HG03159 (cell line): Measurements from ENCODE around the gene RABL3.
A peak's percentile ranks its signal among the peaks of the same experiment; 100 is the strongest.
"Not testable (repeated sequence)": the region's sequence is repeated elsewhere in the genome, so short reads cannot be mapped to it uniquely, and the experiment has no call there.

Source experiments
- ATAC-seq: cut with Tn5 transposase; IDR thresholded peaks from one replicate; pipeline ENCODE4 v1.9.1; 2021; ENCODE audit warnings: mild to moderate bottlenecking, moderate library complexity; ENCODE audit not compliant: unreplicated experiment

Gene RABL3, protein sequence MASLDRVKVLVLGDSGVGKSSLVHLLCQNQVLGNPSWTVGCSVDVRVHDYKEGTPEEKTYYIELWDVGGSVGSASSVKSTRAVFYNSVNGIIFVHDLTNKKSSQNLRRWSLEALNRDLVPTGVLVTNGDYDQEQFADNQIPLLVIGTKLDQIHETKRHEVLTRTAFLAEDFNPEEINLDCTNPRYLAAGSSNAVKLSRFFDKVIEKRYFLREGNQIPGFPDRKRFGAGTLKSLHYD

DNA sequence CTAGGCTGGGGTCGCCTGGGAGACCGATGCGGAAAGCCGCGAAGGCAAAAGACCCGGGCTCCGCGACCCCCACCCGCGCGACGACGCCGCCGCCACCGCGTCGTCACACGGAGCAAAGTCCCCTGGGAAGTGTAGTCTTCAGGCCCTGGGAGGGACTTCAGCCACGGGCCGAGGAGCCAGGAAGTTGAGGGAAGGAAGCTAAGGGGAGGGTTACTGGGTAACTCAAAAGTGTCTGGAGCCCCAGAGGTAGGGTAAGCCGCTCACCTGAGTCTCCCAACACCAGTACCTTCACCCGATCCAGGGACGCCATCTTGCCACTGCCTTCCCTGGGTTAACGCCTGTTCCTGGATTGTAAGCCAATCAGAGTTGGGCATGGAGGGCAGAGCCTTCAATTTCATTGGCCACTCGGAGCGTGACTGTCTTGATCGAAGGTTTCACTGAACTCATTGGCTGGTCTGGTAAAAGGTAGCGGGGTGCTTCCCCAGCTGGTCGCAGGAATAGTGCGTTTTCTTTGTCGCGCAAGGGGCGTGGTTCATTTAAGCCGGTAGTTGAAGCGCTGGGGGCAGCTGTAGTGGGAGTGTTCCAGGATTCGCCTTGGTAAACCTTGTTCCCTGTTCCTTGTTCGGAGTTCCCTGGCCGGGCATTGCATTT lies at the start of gene RABL3, which contains the start of gene GTF2E1:
TSS of gene RABL3 (minus strand) at position 319 of the 651 bp plus-strand sequence. CDS start at position 310, 9 bp downstream.
TSS of gene GTF2E1 (plus strand) at position 547 of the 651 bp plus-strand sequence. CDS start 7,809 bp downstream, outside the sequence.
- ATAC-seq = peak; percentile 98

DNA sequence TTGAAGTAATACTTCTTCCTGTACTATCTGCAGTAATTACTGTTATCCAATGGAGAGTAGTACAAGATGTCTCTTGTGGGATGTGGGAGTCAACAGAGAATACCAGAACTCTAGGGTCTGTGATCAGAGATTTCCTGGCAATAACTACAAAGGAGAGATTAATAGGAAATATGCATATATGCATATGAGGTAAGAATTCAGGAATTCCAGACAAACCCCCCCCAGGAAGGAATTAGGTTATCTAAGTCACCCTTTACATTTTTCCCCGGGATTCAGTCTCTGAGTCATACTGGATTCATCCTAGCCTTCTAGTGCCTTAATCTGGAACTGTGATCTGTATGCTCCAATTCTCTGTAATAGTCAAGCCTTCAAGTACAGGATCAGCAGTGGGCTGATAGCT lies 49.6 kb upstream of the RABL3 start:
- no peak for ATAC-seq

DNA sequence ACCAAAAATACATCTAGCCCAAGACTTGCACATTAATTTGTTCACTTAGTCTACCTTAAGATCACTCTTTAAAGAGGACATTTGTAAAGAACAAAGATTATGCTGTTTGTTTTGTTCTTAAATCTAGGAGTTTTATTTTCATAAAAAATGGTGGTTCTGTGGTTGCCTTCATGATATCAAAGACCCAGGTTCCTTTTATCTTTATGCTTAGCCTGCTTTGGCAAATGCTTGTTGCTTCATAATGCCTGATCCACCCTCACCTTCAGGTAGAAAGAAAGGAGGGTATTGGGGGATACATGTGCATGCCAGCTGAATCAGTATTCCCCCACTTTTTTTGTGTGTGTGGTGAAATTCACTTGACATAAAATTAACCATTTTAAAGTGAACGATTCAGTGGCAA lies 48.7 kb upstream of the RABL3 start:
- no peak for ATAC-seq

DNA sequence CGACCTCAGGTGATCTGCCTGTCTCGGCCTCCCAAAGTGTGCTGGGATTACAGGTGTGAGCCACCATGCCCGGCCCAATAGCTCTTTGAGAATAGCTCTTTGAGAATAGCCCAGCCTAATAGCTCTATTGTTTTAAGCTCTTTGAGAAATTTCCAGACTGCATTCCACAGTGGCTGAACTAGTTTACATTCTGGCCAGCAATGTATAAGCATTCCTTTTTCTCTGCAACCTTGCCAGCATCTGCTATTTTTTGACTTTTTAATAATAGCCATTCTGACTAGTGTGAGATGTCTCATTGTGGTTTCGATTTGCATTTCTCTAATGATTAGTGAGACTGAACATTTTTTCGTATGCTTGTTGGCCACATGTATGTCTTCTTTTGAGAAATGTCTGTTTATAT lies 43.5 kb upstream of the RABL3 start:
- peak; percentile 67 for ATAC-seq

DNA sequence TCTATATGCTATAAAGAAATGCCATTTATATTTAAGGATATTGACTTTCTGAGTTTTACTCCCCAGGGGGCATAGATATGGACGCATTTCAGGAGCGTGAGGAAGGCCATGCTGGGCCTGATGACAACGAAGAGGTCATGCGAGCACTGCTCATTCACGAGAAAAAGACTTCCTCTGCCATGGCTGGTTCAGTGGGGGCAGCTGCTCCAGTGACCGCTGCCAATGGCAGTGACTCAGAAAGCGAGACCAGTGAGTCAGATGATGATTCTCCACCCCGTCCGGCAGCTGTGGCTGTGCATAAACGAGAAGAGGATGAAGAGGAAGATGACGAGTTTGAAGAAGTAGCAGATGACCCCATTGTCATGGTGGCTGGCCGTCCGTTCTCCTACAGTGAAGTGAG lies 38.7 kb upstream of the RABL3 start:
- peak; percentile 93 for ATAC-seq

DNA sequence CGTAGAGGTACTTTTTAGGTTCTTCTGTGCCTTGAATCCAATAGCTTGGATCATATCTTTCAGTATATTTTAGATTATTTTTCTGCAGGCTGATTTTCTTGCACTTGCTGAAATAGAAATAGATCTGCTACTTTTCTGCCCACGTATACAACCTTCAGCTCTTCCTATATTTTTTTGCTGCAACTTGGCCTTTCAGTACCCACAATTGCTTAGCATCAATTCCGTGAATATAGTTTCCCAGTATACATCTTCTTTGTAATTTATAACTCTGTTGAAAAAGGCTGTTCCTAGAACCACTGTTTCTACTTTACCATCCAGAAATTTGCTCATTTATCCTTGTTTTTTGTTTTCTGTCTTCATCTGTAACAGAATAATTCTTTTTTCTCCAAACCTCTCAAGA lies 36.5 kb upstream of the RABL3 start:
- no peak for ATAC-seq

DNA sequence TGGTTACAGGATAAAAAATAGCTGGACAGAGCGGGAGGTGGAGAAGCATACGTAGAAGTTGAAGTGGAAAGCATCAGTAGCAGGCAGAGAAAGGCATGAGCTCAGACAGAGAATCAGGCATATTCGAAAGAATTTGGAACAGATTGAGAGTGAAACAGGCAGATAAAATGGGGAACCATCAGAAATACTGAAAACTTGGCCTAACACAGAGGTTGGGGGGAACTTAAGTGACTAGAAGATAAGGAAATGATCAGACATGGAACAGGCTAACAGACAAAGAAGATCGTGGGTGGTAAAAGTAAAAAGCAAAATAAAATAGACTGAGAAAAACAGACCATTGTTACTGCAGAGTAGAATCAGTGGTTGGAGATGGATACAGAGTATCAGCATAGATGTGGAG lies 33.1 kb upstream of the RABL3 start:
- ATAC-seq = no peak

DNA sequence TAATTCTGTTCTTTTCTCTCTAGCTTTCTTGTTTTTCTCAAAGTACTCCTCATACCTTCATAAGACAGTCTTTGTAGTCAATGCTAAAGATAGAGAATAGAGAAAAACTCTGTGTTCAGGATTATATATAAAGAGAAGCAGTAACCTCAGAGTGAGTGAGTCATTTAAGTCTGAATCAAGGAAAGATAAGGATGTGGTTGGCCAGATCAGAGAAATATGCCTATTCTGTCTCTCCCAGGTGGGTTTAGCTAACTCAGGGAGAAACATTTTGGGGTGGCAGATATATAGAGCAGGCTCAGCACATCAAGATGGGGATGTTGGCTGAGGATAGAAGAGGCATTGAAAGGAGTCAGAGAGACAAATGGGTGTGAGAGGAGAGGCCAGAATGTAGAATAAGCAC lies 31.6 kb upstream of the RABL3 start:
- ATAC-seq = peak; percentile 83

DNA sequence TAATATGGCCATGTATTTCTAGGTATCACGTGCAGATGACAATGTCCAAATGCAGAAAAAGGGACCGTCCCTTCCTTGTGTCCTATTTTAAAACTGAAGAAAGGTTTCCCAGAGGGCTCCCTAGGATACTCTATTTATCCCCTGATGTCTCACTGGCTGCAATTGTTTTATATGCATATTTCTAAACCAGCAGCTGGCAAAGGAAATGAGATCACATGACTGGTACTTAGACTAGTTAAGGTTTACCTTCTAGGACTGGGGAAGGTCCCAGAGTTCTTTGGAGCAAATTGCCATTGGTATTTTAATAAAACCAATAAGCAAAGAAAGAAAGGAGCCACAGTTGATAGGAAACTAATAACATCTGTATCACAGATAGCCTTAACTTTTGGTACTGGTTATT lies 29.8 kb upstream of the RABL3 start:
- no peak for ATAC-seq

DNA sequence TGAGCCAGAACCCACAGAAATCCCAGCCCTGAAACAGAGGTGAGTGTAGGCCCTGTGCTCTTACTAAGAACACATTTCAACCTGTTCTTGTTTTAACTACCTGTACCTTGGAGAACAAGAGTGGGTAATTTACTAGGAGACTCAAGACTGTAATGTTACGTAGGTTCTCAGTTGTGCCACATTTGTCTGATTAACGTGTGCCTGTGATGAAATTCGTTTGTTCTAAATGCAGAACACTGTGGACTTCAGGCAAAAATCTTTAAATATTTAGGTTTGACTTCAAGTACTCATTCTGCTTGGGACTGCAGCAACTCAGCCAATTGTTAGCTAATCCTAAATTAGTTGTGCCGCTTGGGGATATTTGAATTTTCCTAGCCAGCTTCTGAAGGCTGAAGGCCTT lies 28.6 kb upstream of the RABL3 start:
- no peak for ATAC-seq

DNA sequence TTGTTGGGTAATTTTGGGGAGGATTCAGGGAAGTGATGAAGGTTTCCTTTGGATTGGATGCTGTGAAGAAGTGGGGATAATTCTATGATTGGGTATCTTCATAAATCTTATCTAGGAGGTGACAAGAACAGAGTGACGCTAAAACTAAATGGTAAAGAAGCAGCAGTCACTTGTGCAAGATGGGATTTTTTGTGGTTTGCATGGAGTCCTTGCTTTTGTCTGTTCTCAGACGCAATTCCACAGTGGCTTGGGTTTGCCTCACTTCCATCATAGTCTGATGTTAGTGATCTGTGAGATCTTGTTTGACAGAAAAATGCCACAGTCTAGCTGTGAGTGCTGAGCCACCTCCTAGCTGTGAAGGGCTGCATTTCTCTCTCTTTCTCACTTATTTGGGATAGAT lies 27.1 kb upstream of the RABL3 start:
- no peak for ATAC-seq

DNA sequence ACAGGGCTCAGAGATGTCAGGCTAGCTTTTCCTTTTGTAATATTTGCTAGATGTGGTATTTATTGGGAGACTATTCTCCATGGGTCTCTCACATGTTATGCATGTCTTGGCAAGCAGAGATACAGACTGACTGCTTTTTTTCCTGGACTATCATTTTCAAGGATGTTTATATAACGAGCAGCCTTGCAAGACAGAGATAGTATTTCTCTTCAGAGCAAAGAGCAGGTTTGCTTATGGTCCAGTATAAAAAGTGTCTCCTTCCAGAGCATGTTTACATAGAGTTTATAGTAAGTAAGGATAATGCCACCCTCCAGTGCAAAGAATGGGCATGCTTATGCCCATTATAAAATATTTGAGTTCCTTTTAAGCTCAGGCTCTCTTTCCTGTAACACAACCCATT lies 24.8 kb upstream of the RABL3 start:
- ATAC-seq = no peak

DNA sequence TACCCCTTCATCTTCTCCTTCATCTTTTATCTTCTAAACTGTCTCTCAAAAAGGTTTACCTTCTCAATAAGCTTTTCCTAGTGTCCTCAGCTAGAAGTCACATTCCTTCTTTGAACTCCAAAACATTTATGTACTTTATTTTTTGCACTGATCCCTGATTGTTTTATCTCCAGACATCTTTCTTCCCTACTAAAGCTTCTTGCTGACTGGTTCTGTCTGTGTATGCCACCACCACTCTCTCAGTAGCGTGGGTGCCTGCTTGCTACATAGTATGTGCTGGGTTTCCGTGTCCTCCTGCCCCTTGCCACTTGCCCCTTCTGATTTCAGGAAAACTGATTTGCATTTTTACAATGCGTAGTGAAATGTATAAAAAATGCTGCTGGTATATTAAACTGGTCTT lies 24.3 kb upstream of the RABL3 start:
- ATAC-seq = no peak

DNA sequence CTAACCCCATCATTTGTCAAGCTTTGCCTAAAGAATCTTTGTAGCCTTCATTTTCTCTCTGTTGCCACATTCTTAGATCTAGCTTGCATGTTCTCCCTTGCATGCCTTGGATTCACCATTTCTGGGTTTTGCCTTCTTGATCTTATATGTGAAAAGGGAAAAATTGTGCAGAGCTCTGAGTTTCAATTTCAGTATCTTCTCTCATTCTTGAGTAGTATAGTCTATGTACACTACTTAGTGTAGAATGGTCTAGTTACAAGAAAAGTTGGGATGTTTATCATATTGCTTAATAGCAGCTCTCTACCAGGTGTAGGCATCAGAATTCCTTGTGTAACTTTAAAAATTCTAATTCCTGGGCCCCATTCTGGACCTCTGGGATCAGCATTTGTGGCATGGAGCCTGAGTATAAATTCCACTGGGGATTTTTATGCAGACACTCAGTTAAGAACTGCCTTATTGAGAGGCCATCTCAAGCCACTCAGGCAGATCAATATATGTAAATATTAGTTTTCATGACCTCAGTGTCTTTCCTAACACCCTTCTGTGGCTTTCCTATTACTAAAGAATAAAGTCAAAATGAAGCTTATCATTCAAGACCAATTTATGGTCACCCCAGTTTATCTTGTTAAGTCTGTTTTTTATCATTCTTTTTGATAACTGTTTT lies 23.6 kb upstream of the RABL3 start:
- ATAC-seq = peak; percentile 53

DNA sequence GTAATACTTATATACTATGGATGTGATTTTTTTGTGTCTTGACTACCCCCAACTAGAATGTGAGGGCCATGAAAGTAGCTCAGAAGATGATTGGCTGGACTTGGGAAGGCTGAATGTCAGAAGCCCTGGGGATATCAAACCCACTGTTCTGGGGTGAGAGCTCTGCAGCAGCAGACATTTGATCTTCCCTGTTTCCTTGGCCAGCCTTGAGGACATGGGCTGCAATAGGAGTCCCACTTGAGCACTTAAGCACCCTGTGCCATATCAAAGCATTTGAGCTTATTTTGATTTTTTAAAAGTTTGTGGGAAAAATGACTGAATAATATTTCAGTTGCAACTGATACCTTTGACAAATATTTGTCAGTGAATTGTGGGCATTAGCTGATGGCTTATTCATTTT lies 21.9 kb upstream of the RABL3 start:
- ATAC-seq = no peak

DNA sequence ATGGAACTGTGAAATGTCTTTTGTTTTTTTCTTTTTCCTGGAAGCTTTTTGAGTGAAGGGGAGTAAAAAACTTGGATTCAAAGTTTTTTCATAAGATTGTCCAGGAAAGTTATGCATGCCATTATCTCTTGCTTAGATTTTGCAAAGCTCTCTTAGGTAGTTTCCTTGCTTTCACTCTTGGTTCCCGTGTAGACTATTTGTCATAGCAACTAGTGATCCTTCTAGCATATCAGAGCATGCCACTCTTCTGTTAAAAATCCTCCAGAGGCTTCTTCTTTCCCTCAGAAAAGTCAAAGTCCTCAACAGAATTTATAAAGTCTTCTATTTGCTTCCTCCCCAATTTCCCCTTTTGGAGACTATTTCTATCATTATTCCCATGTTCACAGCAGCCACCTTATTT lies 21.3 kb upstream of the RABL3 start:
- peak; percentile 88 for ATAC-seq

DNA sequence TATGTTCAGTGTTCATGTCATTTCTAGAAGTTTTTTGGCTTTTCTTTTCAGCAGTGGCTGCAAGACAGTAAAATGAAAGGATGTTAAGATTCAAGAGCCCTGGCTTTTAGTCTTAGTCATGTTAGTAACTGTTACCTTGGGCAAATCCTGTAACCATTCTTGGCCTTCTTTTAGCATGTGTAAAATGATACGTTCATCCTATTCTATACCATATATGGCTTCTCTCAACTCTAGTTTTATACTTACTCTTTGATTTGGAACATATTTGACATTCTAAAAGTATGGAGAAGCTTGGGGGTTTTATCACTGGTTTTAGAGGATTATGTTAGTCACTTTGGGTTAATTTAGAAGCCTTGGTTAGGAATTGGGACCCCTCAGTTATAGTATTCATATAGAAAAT lies 20.3 kb upstream of the RABL3 start:
- ATAC-seq = no peak

DNA sequence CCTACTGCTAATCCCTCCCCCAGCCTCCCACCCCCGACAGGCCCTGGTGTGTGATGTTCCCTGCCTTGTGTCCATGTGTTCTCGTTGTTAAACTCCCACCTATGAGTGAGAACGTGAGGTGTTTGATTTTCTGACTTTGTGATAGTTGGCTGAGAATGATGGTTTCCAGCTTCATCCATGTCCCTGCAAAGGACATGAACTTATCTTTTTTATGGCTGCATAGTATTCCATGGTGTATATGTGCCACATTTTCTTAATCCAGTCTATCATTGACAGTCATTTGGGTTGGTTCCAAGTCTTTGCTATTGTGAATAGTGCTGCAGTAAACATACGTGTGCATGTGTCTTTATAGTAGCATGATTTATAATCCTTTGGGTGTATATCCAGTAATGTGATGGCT lies 16.2 kb upstream of the RABL3 start:
- ATAC-seq = not testable (repeated sequence)

DNA sequence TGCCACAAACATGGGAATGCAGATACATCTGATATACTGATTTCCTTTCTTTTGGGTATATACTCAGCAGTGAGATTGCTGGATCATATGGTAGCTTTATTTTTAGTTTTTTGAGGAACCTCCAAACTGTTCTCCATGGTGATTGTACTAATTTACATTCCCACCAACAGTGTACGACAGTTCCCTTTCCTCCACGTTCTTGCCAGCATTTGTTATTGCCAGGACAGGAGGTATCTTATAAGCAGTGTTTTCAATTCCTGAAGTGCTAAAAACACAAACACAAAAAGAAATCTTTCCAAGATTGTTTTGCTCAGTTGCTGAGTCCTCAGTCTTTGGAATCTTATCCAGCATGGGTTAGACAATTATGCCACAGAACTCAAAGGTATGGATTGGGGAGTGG lies 13.7 kb upstream of the RABL3 start:
- no peak for ATAC-seq

DNA sequence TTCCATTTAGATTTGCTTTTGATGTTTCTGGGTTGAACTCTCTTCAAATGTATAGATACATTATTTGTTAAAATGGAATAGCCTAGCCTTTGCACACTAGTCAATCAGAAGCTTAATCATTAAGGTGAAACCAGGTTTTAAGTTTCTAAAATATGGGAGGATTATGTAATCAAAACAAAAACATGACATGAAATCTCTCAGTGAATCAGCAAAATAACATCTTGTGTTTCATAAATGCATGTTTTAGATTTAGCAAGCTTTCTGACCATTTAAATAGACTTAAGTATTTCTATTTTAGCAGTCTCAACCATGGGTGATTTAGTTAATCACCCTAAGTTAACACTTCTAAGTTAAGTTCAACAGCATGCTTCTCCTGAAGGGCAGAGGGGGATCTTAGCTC lies 11.5 kb upstream of the RABL3 start:
- ATAC-seq = no peak

DNA sequence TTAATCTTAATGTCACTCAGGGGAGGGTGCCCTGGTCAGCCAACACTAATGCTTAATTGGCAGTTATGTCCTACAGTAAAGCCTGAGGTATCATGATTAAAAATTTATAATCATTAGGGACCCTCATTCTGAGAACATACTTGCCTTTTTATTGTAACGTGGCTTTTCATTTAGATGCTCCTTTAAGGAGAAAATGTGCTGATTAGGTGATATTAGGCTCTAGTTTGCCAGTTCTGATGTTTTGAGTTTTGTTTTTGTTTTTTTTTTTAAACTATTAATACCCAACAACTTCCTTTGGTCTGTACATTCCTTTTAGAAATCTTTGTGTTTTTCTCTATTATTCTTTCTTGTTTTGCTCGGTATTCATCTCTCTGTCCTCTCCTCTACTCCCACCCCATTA lies 10.5 kb upstream of the RABL3 start:
- ATAC-seq = no peak

DNA sequence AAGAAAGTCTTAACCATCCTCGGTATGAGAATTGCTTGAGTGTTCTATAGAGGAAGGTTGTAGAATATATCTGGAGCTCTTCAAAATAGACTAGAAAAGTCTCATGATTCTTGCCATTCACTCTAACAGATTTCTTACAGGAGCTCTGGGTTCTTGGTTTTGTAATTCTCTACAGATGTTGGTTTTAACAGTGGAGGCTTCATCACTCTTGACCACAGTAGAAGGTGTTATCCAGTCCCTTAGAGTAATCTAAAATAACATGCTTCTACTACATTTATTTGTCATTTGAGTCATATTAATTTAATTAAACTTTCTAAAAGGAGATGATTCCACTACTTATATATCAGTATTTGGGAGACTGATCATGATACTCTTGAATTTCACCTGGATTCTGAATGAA lies 9.9 kb upstream of the RABL3 start:
- ATAC-seq = no peak
